CD4-positive, alpha-beta T cell treated with Interferon gamma for 1 hour (primary cell): ENCODE results near the gene TMEM145.
A peak's percentile ranks its signal among the peaks of the same experiment; 100 is the strongest.
"Not testable (repeated sequence)": the region's sequence is repeated elsewhere in the genome, so short reads cannot be mapped to it uniquely, and the experiment has no call there.

Source experiments
- DNase-seq: peaks from one replicate; pipeline ENCODE4 v3.0.0-alpha.2; 2020

The TMEM145 gene

DNA sequence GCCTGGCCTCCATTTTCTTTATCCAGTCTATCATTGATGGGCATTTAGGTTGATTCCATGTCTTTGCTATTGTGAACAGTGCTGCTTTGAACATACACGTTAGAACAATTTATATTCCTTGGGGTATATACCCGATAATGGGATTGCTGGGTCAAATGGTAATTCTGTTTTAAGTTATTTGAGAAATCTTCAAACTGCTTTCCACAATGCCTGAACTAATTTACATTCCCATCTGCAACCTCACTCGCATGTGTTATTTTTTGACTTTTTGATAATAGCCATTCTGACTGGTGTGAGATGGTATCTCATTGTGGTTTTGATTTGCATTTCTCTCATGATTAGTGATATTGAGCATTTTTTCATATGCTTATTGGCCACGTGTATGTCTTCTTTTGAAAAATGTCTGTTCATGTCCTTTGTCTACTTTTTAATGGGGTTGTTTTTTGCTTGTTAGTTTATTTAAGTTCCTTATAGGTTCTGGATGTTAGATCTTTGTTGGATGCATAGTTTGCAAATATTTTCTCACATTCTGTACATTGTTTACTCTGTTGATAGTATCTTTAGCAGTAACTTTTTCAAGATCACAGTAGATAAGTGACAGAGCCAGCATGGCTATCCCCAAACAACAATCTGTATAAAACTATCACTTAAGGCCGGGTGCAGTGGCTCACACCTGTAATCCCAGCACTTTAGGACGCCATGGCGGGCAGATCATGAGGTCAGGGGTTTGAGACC, 26.2 kb downstream of the TMEM145 start:
- DNase-seq: not testable (repeated sequence)

DNA sequence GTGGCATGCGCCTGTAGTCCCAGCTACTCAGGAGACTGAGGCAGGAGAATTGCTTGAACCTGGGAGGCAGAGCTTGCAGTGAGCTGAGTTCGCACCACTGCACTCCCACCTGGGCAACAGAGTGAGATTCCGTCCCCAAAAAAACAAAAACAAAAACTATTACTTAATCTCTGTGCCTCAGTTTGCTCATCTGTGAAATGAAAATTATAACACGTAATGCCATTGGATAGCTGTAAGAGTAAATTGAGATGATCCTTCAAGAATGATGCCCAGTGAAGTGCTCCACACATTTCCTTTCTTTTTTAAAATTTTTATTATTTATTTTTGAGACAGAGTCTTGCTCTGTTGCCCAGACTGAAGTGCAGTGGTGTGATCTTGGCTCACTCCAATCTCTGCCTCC, 26.8 kb downstream of the TMEM145 start:
- not testable (repeated sequence) for DNase-seq

DNA sequence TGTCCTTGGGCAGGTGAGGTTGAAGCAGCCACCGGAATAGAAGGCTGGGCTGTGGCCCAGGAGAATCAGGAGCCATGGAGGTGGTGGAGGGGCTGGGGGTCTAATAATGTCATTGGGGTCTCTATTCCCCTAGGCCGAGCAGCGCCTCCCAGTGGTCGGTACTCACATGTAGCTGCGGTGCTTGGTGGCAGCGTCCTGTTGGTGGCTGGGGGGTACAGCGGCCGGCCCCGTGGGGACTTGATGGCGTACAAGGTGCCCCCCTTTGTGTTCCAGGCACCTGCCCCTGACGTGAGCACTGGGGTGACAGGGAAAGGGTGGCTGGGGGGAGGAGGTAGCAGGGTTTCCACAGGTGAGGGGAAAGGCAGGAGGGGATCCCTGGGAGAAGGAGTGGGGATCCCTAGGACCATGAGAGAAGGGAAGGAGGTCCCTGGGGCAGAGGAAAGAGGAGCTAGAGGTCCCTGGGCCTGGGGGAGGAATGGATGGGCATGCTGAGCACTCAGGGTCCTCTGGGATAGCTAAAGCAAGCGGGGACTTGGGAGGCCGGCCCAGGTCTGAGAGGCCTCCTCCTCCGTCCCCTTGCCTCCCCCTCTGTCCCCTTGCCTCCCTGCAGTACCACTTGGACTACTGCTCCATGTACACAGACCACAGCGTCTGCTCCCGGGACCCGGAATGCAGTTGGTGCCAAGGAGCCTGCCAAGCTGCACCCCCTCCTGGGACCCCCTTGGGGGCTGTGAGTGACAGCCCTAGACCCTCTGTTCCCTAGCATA, 30.4 kb downstream of the TMEM145 start:
- no peak for DNase-seq

DNA sequence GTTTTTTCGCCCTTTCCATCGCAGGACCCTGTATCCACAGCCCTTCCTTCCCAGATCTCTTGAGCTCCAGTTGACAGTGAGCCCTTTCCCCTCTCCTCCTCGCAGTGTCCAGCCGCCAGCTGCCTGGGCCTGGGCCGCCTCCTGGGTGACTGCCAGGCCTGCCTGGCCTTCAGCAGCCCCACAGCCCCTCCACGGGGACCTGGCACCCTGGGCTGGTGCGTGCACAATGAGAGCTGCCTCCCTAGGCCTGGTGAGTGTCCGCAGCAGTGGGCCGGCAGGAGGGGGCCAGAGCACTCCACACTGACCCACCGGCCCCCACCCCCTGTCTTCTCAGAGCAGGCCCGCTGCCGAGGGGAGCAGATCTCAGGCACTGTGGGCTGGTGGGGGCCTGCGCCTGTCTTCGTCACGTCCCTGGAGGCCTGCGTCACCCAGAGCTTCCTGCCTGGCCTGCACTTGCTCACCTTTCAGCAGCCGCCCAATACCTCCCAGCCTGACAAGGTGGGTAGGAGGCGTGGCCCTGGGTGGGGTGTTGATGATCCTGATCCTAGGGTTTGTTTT, 31.3 kb downstream of the TMEM145 start:
- no peak for DNase-seq

DNA sequence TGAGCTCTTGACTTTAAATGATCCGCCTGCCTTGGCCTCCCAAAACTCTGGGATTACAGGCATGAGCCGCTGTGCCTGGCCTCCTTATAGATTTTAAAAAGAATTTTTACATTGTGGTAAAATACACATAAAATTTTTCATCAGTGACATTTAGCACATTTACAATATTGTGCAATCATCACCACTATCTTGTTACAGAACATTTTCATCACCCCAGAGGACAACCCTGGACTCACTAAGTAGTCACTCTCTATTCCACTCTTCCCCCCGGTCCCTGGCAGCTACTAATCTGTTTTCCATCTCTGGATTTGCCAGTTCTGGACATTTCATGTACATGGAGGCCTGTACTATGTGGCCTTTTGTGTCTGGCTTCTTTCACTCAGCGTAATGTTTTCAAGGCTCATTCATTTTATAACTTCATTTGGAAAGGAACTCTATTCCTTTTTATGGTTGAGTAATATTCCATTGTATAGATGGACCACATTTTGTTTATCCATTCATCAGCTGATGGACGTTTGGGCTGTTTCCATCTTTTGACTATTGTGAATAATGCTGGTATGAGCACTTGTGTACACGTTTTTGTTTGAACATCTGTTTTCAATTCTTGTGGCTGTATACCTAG, 32.2 kb downstream of the TMEM145 start:
- no peak for DNase-seq

DNA sequence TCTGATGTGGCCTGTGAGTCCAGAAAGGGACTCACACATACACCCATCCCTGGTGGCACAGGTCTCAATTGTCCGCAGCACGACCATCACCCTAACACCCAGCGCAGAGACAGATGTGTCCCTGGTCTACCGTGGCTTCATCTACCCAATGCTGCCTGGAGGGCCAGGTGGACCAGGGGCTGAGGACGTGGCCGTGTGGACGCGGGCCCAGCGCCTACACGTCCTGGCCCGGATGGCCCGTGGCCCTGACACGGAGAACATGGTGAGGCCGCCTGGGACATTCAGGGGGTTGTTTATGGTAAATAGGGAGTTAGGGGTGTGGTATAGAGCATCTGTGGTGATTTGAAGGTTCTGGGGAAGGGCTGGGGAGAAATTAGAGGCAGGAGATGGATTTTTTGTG, 35.1 kb downstream of the TMEM145 start:
- no peak for DNase-seq

DNA sequence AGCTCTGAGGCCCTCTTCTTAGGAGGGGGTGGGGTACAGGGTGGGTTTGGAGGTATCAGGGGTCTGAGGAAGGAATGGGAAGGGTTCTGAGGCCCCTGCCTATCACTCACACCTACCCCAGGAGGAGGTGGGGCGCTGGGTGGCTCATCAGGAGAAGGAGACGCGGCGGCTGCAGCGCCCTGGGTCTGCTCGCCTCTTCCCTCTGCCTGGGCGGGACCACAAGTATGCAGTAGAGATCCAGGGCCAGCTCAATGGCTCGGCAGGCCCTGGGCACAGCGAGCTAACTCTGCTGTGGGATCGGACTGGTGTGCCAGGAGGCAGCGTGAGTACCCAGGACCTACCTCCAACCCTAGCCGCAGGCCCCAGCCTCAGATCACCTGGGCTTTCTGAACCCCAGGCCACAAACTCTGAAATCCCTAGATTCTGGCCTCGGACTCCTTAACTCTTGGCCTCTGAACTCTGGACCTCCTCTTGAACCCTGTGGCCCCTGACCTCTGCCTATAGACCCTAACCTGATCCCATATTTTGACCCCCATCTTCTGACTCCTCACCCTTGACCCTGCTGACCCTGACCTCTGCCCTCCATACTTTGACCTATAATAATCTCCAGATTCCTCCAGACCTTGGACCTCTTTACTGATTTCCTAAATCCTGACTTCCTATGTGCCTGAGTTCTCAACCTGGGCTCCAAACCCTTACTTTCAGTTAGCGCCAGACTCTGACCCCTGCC, 36.4 kb downstream of the TMEM145 start:
- DNase-seq: no peak

DNA sequence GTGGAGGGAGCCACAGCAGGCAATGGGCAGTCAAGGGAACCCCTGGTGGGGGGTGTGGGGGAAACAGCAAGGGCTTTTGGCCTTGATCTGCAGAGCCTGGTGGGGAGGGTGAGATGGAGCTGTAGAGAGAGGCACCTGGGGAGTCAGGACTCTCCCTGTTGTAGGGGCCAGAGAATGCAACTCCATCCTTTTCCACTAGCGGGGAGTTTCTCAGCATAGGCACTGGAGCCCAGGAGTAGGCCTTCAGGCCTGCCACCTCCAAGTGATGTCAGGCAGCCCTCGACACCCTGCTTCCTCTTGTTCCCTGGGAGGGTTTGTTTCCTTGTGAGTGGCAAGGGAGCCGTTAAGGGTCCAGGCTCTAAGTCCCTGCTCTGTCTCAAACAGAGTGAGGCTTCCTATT, 37.3 kb downstream of the TMEM145 start:
- no peak for DNase-seq

DNA sequence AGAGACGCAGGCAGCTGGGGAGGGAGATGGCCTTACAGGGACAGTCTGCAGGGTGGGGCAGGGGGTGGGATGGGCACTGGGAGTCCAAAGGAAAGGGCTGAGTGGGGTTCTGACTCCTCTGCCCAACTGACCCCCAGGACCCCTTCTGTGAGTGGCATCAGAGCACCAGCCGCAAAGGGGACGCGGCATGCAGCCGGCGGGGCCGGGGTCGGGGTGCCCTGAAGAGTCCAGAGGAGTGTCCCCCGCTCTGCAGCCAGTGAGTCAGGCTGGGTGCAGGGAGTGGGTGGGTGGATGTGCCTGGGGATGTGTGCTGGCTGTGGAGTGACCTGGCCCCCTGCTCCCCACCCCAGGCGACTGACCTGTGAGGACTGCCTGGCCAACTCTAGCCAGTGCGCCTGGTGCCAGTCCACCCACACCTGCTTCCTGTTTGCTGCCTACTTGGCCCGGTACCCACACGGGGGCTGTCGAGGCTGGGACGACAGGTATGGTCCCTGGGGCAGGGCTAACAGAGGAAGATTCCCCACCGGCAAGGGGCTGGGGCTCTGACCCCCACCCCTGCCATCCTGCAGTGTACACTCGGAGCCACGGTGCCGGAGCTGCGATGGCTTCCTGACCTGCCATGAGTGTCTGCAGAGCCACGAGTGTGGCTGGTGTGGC, 38.1 kb downstream of the TMEM145 start:
- no peak for DNase-seq

DNA sequence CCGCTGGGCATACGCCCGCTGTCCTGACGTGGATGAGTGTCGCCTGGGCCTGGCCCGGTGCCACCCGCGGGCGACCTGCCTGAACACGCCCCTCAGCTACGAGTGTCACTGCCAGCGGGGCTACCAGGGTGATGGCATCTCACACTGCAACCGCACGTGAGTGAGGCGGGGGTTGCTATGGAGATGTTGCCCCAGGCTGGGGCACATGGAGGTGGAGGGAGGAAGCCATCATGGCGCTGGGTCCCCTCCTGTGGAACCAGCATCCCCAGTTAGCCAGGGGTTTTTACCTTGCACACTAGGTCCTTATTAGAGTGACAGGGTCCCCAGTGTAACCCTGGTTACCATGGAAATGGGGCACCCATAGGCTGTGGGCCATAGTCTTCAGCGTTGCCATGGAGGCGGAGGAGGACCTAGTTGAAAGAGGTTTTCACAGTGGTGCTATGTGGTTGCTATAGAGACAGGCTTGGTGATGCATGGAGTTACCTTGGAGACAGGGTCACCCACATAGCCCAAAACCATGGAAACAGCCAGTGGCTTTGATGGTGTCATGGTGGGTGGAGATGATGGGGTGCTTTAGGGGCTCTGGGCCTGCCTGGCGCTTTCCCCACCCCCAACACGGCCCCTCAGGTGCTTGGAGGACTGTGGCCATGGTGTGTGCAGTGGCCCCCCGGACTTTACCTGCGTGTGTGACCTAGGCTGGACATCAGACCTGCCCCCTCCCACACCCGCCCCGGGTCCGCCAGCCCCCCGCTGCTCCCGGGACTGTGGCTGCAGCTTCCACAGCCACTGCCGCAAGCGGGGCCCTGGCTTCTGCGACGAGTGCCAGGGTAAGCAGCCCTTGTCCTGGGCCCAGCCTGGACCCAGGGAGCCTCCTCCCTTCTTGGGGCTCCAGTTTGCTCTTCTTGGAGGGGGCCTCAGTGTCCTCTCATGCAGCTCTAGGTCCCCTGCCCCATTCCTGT, 39.5 kb downstream of the TMEM145 start:
- DNase-seq: peak; percentile 38

DNA sequence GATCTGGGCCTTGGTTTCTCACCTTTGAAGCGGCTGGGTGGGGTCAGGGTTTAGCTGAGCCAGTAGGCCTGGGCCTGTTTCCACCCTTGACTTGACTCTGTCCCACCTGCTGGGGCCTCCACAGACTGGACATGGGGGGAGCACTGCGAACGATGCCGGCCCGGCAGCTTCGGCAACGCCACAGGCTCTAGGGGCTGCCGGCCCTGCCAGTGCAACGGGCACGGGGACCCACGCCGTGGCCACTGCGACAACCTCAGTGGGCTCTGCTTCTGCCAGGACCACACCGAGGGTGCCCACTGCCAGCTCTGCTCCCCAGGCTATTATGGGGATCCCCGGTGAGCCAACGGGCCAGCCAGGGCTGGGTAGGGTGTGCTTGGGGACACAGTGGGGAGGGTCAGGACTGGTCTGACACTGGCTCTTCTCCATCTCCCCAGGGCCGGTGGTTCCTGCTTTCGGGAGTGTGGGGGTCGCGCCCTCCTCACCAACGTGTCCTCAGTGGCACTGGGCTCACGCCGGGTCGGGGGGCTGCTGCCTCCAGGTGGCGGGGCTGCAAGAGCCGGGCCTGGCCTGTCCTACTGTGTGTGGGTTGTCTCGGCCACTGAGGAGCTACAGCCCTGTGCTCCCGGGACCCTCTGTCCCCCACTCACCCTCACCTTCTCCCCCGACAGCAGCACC, 40.4 kb downstream of the TMEM145 start:
- no peak for DNase-seq

DNA sequence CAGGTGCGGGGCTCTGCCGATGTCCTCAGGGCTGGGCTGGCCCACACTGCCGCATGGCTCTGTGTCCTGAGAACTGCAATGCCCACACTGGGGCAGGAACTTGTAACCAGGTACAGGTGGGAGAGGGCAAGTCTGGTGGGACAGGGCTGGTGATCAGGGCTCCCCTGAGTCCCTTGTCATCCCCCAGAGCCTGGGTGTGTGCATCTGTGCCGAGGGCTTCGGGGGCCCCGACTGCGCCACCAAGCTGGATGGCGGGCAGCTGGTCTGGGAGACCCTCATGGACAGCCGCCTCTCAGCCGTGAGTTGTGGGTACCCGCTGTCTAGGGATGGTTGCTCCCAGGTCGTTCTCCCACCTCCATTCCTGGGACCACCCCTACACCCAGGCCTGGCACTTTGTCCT, 42.8 kb downstream of the TMEM145 start:
- no peak for DNase-seq

DNA sequence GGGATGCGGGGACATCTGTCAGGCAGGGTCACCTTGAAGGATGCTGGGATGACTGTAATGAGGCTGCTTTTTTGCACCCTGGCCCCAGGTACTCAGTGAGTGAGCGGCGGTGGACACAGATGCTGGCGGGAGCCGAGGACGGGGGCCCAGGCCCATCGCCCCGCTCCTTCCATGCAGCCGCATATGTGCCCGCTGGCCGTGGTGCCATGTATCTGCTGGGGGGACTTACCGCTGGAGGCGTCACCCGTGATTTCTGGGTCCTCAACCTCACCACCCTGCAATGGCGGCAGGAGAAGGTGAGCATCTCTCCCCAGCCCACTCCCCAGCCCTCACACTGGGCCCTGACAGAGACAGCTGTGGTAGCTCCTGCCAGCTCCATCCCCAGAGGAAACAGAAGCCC, 43.6 kb downstream of the TMEM145 start:
- DNase-seq: no peak

DNA sequence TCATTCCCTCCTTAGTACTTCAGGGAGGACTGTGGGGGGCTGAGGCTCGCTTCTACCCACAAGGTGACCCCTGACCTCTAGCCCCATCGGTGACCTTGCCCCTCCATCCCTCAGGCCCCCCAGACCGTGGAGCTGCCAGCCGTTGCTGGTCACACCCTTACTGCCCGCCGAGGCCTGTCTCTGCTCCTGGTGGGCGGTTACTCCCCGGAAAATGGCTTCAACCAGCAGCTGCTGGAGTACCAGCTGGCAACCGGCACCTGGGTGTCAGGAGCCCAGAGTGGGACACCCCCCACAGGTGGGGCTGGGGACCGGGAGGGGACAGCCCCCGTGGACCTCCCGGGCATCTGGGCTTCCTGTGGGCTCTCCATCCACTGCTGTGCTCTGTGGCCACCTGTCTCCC, 44.2 kb downstream of the TMEM145 start:
- DNase-seq: no peak

DNA sequence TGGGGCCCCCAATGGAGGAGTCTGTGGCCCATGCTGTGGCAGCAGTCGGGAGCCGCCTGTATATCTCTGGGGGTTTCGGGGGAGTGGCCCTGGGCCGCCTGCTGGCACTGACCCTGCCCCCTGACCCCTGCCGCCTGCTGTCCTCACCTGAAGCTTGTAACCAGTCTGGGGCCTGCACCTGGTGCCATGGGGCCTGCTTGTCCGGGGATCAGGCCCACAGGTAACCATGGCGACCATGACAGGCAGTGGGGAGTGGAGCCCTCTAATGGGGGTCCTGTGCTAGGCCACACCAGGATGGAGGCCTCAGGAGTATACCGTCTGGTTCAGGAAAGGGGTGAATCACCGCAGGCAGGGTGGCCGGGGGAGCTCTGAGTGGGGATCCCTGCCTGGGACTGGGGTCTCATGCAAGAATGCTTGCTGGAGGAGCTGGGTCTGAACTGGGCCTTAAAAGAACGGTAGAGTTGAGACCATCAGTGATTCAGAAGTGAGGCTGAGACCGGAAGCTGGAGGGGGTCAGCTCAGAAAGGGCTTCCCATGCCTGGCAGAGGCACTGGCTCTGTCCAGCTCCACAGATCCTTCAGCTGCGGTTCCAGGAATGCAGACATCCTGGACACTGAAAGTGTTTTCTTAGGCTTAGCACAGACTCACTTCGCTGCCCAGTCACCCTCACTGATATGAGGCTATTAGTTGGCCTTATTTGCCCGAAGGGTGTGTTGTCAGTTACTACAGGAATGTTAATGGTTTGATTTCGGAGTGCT, 47.9 kb downstream of the TMEM145 start:
- DNase-seq: no peak

DNA sequence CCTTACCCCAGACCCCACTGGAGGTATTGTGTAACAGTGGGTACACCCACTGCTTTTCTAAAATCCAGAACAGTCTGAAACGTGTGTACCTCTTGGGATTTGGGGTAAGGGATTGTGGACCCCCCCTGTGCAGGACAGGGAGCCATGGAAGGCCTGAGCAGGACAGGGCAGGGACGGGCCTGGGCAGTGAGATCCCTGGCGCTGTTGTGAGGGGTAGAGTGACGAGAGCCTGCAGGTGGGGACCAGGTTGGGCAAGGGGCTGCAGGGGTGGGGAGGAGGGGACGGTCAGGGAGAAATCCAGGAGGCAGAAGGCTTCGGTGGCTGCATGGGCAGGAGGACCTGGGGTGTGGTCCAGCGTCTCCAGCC, 48.4 kb downstream of the TMEM145 start:
- no peak for DNase-seq

DNA sequence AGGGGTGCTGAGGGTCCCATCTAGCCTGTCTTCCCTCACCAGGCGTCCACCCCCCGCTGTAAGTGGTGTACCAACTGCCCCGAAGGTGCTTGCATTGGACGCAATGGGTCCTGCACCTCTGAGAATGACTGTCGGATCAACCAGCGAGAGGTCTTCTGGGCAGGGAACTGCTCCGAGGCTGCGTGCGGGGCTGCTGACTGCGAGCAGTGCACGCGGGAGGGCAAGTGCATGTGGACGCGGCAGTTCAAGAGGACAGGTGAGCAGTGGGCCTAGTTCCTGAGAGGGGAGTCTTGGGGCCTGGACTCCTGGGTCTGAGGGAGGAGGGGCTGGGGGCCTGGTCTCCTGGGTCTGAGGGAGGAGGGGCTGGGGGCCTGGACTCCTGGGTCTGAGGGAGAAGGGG, 49.2 kb downstream of the TMEM145 start:
- DNase-seq: no peak

DNA sequence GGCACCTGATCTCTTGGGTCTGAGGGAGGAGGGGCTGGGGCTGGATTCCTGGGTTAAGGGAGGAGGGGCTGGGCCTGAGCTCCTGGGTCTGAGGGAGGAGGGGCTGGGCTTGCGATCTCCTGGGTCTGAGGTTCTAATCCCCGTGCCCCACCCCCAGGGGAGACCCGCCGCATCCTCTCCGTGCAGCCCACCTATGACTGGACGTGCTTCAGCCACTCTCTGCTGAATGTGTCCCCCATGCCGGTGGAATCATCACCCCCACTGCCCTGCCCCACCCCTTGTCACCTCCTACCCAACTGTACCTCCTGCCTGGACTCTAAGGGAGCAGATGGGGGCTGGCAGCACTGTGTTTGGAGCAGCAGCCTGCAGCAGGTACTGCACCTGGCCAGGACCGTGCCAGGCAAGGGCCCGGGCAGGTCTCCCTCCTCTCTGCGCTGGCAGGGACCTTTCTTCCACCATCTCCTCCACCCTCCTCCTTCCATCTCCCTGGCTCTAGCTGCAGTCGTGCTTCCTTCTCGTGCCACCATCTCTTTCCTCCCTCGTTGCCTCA, 49.9 kb downstream of the TMEM145 start:
- no peak for DNase-seq

DNA sequence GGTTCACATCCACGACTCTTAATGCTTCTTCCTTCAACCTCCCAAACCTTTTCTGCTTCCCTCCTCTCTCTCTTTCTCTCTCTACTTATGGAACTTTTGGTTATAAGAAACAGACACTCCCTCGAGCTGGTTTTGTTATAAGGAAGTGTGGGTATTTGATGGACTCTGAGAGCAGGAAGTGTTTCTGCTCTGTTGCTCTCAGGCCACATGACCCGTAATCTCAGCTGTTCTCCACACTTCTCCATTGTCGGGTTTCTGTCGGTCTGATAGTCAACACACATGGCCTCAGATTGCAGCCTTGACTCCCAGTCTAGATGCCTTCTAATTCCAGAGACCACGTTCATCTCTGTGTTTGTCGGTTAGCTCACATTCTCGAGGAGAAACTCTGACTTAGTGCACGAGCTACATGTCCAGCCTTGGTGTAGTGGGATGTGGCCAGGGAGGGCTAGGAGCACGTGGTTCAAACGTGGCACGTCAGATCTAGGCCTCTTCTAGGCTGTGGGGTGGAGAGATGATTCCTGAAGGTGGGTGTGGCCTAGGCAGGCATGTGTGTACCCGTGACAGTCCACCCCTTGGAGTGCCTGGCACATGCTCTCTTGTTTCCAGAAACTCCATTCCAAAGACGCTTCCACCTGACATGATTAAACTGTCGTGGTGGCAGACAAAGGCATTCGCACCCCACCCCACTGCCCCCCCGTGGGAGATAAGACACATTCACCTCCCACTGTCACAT, 50.7 kb downstream of the TMEM145 start:
- peak; percentile 46 for DNase-seq
